HG03175 (cell line): Measurements from ENCODE around the gene MTG1.
"Not testable (repeated sequence)": the region's sequence is repeated elsewhere in the genome, so short reads cannot be mapped to it uniquely, and the experiment has no call there.

ENCODE experiments used
- ATAC-seq: cut with Tn5 transposase; IDR thresholded peaks from one replicate; pipeline ENCODE4 v1.9.1; 2021; ENCODE audit warnings: mild to moderate bottlenecking, moderate library complexity; ENCODE audit not compliant: unreplicated experiment

MTG1 gene

DNA sequence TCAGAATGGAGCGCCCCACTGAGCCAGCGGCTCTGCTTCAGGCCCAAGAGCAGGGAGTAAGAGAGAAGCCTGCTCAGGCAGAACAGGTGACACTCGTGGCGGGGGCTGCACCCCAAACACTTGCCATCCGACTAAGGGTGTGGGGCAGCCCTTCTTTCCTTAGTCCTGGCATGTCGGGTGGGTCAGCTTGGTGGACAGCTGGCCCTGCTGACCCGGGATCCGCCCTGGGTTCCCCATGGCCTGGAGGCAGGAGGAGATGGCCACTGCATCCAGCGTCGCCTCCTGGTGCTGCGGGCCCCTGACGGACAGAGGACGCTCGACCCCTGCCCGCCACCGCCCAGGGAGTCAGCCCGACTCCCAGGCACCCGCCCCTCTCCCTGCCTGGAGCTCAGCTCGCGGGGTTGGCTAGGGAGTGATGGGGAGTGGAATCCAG is 16.1 kb upstream of the MTG1 start:
- no peak for ATAC-seq

DNA sequence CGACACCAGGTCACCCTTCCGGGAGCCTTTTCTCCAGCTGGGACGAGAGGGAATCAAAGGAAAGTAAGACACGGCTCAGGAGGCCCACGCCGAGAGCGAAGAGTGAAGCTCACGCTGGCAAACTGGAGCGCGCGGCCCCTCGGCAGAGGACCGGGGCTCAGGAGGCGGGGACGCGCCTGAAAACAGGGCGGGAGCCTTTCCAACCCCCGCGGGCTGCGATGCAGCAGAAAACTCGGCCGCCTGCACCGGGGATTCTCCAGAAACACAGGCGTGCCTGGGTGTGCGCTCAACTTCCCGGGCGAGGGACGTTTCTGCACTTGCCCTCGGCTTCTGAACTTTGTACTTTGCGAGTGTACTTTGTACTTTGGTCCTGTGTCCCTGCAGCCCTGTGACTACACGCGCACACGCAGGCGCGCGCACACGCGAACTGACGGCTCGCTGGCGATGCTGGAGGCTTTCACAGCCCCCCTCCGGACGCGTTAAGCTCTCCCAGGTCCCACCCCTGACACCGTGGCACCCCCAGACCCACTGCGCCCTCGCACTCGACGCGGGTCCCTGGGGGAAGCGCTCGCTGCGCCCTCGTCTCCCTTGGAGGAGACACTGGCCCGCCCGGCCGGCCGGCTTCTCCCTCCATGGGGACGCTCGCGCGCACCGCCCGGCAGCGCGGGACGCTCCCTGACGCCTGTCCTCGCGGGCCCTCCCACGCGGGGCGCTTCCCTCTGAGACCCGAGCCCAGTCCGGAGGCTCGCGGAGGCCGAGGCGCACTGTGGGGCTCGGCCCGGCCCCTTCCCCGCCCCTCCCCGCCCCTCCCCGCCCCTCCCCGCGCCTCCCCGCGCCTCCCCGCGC is 15.5 kb upstream of the MTG1 start:
- ATAC-seq, result peak; percentile 45

DNA sequence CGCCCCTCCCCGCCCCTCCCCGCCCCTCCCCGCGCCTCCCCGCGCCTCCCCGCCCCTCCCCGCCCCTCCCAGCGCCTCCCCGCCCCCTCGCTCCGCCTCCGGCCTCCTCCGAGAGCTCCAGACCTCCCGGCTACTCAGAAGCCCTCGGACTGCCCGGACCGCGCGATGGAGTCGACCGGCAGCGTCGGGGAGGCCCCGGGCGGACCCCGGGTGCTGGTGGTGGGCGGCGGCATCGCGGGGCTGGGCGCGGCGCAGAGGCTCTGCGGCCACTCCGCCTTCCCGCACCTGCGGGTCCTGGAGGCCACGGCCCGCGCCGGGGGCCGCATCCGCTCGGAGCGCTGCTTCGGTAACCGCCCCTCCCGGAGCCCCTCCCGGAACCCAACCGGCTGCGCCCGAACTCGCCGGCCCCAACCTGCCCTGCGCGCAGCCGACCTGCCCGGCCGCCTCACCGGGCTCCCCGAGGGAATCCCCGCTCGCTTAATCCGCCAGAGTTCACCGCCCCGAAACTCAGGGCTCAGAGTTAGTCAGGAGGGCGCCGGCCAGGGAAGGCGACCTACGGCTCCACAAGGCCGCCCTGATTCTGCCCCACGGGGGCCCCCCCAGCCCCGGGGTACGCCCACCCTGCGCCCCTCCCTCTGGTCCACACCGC is 14.7 kb upstream of the MTG1 start, which contains the start of gene PAOX:
TSS of gene PAOX (plus strand) at position 111 of the 649 bp plus-strand sequence. CDS start at position 166, 55 bp downstream.
- ATAC-seq, result peak; percentile 50

DNA sequence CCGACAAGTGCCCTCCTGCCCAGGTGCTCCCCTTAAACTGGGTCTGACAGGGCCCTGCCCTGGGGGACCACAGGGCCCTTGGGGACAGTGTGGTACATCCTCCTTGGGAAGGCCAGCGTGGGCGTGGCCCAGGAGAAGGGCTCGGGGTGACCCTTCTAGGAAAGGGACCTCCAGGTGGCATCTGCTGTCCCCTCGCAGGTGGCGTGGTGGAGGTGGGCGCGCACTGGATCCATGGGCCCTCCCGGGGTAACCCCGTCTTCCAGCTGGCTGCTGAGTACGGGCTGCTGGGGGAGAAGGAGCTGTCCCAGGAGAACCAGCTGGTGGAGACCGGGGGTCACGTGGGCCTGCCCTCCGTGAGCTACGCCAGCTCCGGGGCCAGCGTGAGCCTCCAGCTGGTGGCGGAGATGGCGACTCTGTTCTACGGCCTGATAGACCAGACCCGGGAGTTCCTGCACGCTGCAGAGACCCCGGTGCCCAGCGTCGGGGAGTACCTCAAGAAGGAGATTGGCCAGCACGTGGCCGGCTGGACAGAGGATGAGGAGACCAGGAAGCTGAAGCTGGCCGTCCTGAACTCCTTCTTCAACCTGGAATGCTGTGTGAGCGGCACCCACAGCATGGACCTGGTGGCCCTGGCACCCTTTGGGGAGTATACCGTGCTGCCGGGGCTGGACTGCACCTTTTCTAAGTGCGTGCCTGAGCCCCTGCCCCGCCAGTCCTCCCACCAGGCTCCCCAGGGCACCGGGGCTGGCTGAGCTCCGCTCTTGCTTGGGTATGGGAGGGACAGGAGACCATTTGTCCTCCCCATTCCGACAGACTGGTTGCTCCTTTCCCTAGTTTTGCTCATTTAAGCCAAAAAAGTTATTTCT is 13.9 kb upstream of the MTG1 start:
- ATAC-seq, result peak; percentile 10

DNA sequence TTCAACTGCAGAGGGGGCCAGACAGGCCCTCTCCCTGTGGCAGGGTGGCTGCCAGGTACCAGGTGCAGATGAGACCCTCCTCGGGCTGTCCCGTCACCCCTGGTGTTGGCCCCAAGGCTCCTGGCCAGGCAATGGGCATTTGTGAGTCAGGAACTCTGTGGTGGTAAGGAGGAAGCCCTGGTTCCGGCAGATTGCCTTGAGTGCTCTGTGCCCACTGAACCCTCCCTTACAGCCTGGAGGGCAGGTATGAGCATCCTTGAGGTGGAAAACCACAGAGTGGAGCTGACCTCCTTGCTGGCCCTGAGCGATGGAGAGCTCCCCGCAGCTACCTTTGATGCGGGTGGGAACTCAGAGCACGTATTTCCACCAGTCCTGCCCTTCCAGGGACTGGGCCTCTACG is 12.9 kb upstream of the MTG1 start:
- ATAC-seq, result no peak

DNA sequence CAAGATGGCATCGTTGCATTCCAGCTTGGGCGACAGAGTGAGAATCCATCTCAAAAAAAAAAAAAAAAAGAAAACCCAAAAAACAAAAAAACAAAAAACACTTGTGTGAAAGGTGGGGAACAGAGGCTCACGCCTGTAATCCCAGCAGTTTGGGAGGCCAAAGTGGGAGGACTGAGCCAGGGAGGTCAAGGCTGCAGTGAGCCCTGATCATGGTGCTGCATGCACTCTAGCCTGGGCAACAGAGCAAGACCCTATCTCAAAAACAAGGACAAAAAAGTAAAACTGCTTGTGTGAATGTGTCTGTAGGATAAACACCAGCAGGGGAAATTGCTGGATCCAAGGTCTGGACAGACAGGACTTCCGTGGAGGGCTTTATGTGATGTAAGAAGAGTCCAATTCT is 10.4 kb upstream of the MTG1 start:
- ATAC-seq, result no peak

DNA sequence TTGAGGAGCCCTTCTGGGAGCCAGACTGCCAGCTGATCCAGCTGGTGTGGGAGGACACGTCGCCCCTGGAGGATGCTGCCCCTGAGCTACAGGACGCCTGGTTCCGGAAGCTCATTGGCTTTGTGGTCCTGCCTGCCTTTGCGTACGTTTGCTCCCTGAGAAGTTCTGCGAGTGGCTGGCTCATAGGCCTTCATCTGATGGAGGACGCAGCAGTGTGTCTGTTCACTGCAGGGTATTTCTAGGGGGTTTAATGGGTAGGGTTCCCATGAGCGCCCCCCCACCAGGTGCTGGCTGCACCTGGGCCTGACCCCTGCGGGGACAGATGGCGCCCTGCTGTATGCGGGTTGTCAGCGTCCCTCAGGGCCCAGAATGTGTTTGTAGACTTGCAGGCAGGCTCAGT is 9.9 kb upstream of the MTG1 start:
- ATAC-seq, result no peak

DNA sequence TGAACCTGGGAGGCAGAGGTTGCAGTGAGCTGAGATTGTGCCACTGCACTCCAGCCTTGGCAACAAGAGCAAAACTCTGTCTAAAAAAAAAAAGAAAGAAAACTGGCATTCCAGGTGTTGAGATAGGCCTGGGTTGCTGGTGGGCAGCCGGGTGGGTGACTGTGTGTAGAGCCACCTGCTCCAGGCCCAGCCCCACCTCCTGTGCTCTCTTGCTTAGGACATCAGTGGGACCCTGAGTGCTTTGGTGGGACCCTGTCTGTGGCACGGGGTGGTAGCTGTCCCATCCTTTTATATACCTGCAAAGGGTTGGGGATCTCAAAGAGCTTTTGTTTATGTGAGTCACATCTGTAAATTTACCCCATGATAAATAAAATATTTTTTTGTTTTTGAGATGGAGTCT is 8.7 kb upstream of the MTG1 start:
- no peak for ATAC-seq

DNA sequence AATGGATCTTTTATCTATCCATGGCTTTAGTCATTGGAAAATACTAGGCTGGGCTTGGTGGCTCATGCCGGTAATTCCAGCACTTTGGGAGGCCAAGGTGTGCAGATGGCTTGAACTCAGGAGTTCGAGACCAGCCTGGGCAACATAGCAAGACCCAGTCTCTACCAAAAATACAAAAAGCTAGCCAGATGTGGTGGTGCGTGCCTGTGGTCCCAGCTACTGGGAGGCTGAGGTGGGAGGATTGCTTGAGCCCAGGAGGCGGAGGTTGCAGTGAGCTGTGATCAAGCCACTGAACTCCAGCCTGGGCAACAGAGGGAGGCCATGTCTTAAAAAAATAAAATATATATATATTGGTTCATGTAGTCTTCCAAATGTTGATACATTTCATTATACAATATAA is 7.0 kb upstream of the MTG1 start:
- not testable (repeated sequence) for ATAC-seq

DNA sequence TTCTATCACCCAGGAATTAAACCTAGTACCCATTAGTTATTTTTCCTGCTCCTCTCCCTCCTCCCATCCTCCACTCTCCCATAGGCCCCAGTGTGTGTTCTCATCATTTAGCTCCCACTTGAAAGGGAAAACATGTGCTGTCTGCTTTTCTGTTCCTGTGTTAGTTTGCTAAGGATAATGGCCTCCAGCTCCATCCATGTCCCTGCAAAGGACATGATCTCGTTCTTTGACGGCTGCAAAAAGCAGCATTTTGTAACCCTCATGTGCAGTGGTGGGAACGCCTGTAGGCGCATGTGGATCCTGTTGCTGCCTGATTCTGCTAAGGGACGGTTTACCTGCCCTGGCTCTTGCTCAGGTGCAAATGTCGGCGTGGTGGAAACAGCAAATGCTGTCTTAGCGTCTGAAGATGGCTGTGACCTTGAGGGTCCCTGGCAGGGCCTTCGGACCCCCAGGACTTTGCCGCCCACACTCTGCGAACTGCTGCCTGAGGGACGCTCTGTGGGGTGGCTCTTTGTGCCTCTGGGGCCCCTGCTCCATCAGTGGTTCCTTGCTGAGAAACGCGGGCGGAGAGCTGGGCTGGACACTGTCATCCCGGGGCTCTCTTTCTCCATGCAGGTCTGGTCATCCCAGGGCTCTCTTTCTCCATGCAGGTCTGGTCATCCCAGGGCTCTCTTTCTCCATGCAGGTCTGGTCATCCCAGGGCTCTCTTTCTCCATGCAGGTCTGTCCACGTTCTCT is 5.6 kb upstream of the MTG1 start:
- no peak for ATAC-seq

DNA sequence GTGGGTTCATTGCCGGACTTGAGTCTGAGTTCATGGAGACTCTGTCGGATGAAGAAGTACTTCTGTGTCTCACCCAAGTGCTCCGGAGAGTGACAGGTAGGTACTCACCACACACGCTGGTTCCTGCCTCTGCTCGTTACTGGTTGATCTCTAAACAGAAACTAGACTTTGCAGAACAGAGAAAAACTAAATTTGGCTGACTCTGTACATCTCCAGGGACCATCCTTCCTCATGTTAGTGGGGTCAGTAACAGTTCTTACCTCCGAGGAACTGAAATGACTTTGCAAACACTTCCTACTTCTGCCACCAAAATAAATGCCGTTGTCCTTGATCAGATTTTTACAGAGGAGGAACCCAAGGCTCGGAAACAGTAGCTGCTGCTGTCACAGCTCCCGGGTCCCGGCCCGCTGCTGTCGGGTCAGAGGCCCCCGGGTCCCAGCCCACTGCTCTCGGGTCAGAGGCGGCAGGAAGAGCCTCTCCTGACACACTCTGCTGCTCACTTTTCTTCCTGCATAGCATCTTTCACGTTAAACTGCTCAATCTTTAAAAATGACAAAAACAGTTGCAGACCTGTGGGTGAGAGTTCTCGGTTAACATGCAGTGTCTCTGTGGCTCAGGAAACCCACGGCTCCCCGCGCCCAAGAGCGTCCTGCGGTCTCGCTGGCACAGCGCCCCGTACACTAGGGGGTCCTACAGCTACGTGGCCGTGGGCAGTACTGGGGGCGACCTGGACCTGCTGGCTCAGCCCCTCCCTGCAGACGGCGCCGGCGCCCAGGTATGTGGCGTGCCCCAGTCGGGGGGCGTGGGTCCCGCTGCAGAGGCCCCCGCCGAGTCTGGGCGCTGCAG is 4.8 kb upstream of the MTG1 start:
- ATAC-seq, result peak; percentile 90

DNA sequence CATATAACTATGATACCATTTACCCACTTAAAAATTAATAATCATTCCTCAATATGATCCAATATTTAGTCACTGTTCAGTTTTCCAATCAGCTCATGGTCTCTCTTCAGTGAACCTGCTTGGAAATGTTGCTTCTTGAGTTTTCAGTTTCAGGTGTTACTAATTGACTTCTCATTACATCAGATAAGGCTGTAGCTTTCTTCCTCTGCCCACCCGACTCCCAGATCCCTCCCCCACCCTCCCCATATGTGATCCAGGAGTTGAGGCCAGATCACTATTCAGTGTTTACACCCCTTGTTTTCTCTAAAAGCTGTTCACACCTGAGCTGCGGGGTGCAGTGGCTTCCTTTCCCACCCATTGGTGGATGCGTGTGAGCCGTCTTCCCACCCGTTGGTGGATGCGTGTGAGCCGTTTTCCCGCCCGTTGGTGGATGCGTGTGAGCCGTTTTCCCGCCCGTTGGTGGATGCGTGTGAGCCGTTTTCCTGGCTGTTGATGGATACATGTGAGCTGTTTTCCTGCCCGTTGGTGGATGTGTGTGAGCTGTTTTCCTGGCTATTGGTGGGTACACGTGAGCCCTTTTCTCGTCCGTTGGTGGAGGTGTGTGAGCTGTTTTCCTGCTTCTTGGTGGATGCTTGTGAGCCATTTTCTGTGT is 3.2 kb upstream of the MTG1 start:
- no peak for ATAC-seq

DNA sequence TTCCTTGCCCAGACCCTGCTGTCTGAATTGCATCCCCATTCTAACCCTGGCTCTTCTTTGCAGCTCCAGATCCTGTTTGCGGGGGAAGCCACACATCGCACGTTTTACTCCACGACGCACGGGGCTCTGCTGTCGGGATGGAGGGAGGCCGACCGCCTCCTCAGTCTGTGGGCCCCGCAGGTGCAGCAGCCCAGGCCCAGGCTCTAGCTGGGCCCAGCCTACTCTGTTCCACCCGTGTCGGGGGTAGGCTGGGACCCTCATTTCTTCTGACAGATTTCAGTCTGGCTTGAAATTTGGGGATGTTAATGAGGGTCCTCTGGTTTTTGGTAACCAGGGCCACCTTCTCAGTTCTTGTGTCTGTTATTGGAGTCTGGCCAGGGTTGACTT is 2.7 kb upstream of the MTG1 start:
- ATAC-seq, result no peak

DNA sequence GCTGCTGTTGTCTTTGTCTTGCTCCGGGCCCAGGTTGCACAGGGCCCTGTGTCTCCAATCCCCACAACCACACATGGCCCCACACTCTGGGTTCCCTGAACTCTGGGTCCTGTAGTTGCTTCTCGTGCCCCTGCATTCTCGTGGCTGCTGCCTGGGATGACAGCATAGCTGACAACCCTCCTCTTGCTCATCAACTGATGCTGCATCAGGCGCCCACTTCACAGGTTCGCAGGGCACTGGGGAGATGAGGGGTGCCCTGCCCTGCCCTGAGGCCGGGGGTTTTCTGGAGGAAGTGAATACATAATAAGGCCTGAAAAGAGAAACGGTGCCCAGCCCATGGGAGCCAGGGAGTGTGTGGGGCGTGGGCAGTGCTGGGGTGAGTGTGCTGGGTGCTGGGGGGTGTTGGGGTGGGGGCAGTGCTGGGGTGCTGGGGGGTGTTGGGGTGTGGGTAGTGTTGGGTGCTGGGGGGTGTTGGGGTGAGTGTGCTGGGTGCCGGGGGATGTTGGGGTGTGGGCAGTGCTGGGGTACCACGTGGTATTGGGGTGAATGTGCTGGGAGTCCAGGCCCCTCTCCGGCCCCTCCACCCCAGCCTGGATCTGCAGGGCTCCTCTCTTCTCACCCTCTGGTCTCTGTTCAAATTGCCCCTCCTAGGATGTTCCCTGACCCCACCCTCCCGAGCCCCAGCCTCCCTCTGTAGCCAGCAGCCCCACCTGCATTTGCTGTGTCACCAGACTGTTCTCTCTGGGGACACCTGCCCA is 2.0 kb upstream of the MTG1 start:
- ATAC-seq, result no peak

DNA sequence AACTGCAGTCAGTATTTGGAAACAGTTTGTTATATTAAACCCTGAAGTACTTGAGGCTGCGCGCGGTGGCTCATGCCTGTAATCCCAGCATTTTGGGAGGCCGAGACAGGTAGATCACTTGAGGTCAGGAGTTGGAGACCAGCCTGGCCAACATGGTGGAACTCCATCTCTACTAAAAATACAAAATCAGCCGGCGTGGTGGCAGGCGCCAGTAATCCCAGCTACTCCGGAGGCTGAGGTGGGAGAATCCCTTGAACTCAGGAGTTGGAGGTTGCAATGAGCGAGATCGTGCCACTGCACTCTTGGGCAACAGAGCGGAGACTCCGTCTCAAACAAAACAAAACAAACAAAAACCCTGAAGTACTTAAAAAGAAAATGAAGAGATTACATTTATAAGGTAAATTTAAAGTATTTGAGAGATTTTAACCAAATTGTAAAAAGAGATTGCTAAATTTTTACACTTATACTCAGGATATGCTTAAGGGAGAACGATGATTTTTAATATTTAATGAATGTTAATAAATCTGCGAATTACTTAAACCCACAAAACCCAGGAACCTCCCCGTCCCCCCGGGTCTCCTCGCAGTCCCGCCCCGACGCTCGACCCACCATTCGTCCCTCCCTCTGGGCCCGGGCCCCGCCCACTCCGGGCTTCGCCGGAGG is 425 bp upstream of the MTG1 start:
- ATAC-seq, result no peak

DNA sequence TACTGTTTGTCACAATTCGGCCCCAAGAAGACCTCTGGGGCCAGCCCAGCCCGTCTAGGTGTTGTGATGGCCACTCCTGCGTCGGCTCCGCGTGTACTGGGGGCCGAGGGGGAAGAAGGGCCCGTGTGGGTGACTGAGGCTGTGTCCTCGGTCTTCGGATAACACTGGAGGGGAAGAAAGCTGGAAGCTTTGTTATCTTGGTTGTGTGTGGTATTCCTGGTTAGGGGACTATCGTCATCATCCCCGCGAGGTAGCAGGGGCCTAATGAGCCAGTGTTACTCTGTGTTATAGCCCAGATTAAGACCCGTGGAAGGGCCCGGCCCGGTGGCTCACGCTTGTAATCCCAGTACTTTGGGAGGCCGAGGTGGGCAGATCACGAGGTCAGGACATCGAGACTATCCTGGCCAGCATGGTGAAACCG is 854 bp downstream of the MTG1 start:
- ATAC-seq, result peak; percentile 5

DNA sequence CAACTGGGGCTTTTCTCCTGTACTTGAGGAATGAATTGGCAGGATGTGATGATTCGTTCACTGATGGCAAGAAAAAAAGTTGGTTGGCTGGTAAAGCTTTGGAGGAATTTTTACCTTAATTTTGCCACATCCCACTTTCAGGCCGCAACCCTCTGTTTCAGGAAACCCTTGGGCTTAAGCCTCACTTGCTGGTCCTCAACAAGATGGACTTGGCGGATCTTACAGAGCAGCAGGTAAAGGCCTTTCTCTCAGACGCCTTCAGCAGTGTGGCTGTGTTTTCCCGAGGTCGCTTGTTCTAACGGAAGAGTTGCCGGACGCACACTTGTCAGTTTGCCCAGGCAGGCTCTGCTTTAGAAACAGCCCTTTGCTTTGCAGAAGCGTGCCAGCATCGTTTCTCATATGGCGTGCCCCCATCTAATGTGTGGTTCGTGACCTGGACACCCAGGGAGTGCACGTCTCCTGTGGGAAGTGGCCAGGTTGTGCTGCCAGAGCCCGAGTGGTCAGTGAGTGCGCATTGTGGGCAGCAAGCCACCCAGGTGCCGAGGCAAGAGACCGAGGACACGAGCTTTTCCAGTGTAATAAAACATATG is 2.2 kb downstream of the MTG1 start:
- ATAC-seq, result no peak

DNA sequence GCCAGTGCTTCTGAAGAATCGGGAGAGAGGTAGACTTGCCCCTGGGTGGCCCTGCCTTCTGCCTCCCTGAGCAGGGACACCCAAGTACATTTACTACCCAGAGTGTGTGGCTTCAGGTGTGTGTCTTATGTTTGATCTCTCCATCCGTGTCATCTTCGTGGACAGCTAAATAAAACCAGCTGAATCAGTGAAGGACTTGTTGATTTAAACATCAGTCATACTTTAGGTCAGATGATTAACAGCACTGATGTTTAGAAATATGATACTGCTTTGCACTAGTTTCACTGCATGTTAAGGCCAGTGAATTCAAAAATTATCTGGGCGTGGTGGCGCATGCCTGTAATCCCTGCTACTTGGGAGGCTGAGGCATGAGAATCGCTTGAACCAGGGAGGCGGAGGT is 4.0 kb downstream of the MTG1 start:
- ATAC-seq, result no peak
